NOMO-1 treated with dmso at 0.1 percent for 144 hours (cell line): ENCODE results near the gene OTX1.
A peak's percentile ranks its signal among the peaks of the same experiment; 100 is the strongest.

Experiments
- DNase-seq: peaks from one replicate; lab custom pipeline; 2025; ENCODE audit not compliant: unreplicated experiment; lab: John Stamatoyannopoulos, UW

OTX1 gene

DNA sequence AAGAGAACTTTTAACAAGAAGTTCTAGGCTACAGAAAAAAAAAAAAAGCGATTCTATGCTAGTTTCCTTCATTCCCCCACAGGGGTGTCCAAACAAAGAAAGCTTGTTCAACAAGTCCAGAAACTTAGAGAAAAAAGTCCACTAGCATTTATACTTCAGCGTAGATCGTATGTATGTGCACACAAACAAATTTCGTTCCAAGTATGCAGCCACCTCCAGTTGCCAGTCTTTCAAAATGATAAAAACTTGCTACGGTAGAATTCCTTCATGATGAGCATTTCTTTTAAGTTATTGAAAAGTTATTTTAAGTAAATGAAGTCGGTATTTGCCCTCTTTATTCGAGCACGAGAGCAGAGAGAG is 3.7 kb upstream of the OTX1 start:
- DNase-seq, result no peak

DNA sequence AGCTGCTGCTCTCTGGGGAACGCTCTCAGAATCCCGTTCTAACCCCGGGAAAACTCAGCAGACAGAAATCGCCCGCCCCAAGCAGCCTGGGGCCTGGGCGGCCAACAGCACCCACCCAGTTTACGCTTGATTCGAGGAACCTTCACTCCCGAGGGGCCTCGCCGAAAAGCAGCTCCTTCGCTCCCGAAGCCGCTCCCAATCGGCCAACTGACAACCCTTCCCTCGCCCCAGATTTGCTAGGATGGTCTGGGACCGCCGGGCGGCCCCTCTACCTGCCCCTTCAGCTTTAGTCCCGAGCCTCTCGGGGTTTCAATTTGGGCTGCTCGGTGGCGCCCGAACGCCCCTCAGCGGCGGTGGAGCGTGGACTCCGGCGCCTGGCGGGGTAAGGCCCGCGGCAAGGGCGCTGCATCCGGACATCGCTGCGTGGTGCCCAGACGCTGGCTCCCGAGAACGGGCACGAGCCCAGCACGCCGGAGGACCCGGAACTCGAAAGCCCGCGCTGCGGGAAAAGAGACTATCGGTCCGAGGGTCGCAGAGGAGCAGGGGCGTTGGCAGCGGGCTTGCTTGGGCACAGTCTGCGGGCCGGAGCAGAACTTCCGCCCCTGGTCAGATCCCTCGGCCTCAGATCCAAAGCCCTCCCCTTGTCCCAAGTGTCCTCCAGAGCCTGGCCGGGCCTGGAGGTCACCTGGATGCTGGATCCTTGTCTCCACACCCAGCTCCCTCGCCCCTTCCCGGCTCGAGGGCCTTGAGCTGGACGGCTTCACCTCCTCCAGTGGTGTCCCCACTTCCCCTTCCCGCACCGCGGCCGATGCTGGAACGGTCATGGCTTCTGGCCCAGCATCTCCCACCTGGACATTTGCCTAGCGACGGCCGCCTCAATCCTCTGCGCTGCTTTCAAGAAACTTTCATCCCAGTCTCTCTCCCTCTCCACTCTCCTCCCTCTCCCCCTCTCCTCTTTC is 3.0 kb upstream of the OTX1 start:
- DNase-seq, result no peak

GRCh38 chr2:63048367-63049171 is 2.1 kb upstream of the OTX1 start:
- no peak for DNase-seq

- DNase-seq, result no peak
Observed at GRCh38 chr2:63049211-63049969, 1.2 kb upstream of the OTX1 start.

GRCh38 chr2:63049970-63050333 is 678 bp upstream of the OTX1 start:
- peak; percentile 37 for DNase-seq

DNA sequence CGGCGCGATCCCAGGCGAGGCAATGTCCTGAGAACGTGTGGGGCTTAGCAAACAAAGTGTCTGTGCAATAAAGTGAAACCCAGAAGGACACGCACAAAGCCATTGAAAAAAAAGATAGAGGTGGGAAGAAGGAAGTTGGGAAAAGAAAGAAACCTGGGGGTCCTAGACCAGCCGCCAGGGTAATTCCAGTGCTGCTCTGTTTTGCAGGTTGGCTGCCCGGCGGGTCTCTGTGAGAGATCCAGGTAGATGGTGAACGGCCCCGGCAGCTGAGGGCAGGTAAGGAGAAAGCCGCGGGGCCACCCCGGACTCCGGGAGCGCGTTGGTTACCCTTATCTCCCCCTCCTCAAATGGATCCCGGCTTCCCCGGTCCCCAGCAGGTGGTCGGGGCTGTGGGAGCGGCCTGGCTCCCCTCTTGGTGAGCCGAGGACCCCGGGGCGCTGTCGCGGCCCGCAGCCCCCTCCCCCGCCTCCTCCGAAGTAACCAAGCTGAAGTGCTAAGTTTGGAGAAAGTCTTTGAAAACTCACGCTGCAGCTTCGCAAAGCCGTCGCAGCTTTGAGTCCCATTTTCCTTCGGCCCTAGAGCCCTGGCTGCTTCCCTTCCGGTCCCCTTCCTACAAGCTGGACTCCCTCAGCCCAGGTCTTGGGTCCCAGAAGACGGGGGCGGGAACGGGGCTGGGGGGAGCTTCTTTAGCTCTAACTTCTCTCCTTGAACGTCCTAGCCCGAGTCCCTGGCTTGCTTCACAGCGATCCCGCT is 588 bp downstream of the OTX1 start:
- DNase-seq, result no peak

GRCh38 chr2:63051795-63052333 is 1.2 kb downstream of the OTX1 start:
- DNase-seq, result no peak

DNA sequence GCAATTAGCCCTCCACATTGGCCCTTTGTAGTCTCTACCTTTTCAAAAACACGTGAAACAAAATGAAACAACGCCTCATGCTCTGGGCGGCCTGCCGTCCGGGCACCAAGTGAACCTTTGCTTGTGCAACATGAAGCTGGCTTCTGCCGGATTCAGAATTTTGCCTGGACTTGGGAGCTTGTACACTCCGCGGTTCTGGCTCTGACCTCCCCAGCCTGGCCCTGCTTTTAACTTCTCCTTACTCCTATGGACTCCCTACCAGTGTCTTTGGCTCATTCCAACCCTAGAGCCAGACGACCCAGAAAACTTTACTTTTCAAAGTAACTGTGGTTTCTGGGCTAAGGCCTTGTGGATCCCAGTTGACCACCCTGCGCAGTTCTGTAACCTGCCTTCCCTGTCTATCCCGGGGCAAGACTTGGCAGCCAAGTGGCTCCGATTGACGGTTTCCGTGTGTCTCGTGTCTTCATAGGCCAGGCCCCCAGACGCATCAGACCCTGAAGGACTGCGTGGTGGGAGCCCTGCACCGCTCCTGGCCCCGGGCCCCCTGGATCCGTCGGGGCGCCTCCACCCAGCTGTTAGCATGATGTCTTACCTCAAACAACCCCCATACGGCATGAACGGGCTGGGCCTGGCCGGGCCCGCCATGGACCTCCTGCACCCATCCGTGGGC is 1.9 kb downstream of the OTX1 start:
- DNase-seq, result no peak

GRCh38 chr2:63053081-63053888 is 2.7 kb downstream of the OTX1 start:
- DNase-seq, result no peak

DNA sequence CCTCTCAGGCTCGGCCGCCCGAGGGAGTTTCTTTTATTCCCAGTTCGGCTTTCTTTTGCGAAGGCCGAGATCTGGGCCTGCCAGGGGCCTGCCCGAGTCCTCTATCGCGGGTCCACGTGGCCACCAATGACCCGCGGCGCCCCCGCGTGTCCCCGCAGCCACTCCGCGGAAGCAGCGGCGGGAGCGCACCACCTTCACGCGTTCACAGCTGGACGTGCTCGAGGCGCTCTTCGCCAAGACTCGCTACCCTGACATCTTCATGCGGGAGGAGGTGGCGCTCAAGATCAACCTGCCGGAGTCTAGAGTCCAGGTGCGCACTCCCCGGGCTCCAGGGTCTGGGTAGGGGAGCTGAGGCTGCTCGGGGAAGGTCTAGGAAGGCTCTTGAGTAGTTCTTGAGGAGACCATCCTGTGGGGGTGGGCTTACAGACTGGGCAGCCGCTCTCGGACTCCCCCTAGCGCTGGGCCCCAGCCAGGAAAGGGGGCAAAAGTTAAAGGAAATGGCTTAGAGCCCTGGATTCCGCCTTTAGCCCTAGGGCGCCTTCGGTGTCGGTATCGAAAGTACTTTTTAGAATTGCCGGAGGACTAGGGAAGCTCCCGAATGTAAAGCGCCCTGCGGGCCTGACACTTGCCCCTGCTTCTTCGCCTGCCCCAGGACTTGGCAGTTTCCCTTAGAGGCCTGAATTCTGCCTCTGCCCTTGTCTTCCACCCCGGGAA is 3.4 kb downstream of the OTX1 start:
- no peak for DNase-seq

- no peak for DNase-seq
Observed at GRCh38 chr2:63054841-63055225, 4.2 kb downstream of the OTX1 start.

GRCh38 chr2:63055226-63056106 is 4.8 kb downstream of the OTX1 start:
- DNase-seq, result no peak

- DNase-seq, result no peak
Observed at GRCh38 chr2:63056107-63057050, 5.7 kb downstream of the OTX1 start.

DNA sequence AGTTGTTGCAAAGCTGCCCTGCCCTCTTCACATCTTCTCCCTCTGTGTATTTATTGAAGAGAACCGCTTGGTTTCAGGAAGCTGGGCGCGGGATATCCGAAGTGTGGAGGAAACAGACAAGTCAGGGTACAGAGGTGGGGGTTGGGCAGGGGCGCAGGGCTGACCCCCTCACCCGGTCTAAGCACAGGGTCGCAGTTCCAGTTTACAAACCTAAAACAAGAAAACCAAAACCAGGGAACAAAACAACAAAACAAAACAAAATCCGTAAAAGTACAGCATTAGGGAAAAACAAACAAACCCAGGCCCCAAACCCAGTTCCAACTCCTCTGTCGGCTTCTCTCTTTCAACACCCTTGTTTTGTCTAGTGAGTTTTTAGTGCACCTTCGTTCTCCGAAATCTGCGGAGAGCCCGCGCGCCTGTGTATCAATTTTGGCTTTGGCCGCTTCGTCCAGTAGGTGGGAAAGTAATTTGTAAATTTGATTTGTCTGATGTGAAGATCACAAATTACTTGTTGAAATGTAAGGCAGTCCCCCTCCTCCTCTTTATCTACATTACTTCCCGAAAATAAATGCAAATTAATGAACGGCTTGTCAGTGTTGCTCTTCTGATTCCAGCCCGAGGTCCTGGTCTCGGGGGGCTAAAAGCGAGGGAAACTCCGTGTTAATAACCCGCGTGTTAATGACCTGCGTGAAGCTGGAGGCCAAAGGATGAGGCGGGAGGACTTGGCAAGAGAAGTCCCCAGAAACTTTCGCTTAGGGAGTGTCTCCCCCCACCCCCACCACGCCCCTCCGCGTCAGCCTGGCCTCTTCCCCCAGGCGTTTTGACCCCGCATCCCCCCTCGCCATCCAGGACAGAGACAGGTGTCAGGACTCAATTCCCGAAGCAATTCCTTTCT is 6.9 kb downstream of the OTX1 start:
- DNase-seq, result no peak

DNA sequence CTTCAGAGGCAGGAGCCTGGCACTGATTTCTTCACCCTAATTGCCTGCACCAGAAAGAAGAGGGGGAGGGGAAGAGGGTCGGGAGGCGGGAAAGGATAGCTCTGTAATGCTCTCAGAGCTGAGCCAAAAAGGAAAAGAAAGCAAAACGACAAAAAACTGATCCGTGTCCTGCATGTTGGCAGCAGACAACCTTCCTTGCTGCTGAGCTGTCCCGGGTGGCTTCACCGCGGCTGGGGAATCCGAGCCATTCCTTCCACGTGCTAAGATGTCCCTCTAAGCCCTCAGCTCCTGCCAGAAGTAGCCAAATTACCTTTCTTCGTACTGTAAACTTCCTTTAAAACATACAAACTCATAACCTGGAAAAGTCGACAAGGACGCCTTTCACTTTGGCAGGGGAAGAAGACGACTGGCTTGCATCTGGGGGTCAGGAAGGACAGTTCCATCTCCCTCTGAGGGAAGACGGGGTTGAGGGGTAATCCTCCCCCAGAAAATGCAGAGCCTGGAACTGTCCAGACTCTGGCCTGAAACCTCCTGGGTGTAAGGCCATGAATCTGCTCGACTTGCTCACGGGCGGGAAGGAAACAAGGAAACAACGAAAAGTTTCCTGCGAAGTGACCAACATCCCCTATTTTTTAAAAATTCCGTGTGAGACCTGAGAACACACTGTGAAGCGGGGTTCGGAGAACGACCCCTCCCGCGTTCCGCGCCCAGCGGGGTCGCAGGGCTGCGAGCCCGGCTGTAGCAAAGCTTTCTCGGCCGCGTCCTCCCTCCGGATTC is 7.7 kb downstream of the OTX1 start:
- DNase-seq, result no peak
